SK-MEL-5 (cell line): Measurements from ENCODE around the gene PTGIS. TPM values are rescaled to one million over a fixed set of nuclear protein-coding genes. Genes with fewer than 3 reads are reported as not detected.

Experiments used
- DNase-seq: peaks from one replicate; pipeline ENCODE4 v3.0.0-alpha.2; 2016; ENCODE audit warnings: low read depth, low spot score
- in situ Hi-C: cut with HindIII; loops from 2 replicates; pipeline ENCODE4 v1.10.0; 2016; ENCODE audit warnings: low sequenced_read_pairs, high pct_unique_total_duplicates, low pct_unique_long_range_greater_than_20kb
- total RNA-seq: library from RNA; depleted of rRNA; stranded (reverse); fragments of >200 nt; shearing (Covaris generic); gene quantifications from 2 replicates; pipeline ENCODE4 v1.2.3, GENCODE V29; 2014

Gene PTGIS
- total RNA-seq, 1 experiment from 2014 or later, result 0.16 TPM

DNA sequence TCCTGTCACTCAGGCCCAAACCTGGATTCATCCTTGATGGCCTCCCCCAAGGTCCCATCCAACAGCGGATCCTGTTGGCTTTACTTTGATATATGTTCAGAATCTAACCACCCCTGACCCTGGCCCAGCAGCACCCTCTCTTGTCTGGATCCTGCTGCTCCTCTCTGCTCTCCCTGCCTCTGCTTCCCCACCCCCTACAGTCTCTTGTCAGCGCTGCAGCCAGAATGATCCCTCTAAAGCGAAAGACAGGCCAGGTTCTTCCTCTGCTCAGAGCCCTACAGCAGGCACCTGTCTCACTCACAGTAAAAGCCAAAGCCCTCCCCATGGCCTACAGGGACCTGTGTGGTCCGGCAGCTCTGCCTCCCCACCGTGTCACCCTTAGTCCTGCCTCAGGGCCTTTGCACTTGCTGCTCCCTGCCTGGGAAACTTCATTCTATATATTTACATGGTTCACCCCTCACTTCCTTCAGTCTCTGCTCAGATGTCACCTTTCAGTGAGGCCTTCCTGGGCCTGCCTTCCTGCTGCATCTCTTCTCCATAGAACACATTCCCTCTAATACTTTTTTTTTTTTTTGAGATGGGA is 48.1 kb downstream of the PTGIS start:
- no peak for DNase-seq
- in situ Hi-C loops, result no loop called here

DNA sequence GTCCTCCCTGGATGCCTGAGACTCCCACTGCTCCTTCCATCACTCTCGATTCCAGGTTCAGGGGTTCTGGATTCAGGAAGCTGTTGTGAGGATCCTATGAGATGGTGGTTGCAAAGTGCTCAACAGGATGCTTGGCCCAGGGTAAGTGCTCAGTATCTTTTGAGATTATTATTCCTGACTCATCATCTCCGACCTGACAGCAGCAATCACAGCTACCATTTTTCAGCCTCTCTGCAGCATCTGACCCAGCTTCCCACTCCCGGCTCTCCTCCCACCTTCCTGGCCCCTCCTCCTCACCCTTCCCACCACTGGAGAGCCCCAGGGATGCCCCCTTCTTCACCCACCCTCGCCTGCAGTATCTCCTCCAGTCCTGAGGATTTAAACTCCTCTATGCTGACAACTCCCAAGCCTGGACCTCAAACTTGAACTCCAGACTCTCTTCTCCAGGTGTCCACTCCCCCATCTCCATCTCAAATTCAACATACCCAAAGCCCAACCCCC is 48.7 kb downstream of the PTGIS start:
- DNase-seq, result no peak
- in situ Hi-C loops, result no loop called here

DNA sequence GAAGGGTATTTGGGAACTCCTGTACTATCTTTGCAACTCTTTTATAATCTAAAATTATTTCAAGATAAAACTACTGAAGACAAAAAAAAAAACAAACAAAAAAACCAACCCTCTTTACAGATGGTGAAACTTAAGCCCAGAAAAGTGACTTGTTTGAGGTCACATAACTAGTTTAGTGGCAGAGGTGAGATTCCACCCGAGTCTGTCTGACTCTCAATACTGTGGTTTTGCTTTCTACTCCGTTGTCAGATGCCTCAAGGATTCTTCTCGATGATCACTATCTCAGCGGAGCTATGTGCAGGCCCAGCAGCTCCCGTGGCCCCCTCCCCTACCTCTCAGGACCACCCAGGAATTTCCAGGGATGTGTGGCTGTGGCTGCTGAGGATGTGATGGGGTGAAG is 49.4 kb downstream of the PTGIS start:
- no peak for DNase-seq
- in situ Hi-C loops, result no loop called here

DNA sequence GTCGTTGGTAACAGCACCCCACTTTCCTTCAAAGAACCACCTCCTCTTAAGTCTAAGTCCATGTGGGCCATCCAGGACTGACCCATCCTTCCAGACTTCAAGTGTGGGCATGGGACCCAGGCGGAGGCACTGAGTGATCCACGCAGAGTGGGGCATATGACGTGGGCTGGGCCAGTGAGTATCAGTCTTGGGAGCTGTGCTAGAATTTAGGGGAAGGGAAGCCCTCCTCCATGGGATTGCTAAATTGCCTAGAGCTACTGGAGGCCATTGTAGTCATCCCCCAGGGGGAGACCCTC is 50.2 kb downstream of the PTGIS start:
- DNase-seq, result no peak
- in situ Hi-C loops, result no loop called here

DNA sequence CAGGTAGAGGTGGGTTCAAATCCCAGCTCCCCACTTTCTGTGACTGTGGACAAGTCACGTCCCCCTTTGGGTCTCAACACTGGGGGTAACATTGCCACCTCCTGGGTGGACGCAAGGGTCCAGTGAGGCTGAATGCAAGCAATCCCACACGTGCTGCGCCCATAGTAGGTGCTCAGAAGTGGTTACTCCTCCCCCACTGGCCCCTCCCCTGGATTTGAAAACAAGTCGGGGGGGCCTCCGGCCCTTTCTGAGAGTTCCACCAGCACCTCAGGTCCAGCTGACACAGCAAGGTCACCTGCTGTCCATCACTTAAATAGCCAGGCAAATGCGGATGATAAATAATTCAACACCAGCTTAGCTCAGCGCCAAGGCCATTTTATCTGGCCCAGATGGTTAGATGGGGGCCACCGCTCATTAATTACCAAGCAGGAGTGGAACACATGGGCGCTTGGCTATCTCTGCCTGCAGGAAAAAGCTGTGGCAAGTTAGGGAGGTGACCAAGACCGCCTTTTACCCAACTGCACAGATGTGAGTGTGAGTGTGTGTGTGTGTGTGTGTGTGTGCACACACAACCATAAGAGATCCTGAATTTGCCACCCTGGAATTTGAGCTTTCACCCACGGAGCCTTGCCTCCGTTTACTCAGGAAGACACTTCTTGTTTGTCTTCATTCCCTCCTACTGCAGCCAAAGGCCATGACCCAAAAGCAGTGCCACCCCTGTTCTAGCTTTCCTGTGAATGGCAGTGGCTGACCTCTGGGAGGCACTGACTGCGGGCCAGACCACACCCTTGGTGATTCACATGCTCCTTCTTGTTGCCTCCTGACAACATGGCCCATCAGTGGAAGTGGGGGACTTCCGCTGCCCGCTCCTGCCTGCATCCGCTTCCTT is 50.8 kb downstream of the PTGIS start:
- in situ Hi-C loops, result no loop called here
- no peak for DNase-seq

DNA sequence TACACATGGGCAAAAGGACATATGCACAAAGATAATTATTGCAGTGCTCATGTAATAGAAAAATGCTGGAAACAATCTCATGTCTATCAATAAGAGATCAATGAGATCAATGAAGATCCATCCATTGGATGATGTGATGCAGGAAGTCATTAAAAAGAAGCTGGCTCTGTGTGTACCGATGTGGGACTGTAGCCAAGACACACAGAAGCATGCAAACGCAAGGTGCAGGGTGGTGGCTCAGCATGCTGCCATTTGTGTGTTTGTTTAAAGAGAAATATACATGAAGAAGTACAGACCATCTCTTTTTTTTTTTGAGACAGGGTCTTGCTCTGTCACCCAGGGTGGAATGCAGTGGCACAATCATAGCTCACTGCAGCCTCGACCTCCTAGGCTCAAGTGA is 52.4 kb downstream of the PTGIS start:
- in situ Hi-C loops, result no loop called here
- DNase-seq, result no peak

DNA sequence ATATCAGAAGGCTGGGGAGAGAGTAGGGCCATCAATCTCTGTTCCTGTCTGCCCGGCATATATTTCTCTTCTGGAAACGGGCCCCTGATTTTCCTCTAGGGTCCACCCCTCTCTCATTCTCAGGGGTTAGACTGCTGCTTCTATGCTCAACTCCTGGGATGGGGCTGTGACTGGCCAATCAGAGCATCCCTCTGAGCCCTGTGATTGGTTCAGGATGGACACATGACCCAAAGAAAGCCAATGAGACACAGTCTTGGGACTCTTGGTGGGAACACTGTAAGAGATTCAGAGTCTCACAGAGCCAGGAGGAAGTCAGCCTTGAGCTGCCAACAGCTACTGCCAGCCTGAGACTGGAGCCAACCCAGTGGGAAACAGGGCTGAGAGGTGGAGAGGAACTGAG is 54.4 kb downstream of the PTGIS start:
- peak; percentile 26 for DNase-seq
- in situ Hi-C loops, result no loop called here

DNA sequence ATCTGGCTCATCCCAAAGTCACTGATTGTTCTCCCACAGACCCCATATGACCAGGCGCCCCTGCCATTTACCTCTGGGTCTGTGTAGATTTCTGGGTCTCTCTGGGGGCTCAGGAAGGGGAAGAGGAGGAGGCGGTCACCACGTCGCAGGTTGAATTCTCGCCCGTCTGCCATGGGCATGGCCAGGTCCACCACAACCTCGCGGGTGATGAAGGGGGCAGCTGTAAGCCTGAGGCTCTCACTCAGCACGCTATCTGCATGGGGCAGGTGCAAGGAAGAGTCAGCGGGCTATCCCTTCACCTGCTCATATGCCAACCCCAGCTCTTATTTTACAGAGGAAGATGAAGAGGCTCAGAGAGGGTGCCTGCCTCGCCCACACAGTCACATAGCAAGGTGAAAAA is 54.9 kb downstream of the PTGIS start:
- in situ Hi-C loops, result no loop called here
- DNase-seq, result no peak

DNA sequence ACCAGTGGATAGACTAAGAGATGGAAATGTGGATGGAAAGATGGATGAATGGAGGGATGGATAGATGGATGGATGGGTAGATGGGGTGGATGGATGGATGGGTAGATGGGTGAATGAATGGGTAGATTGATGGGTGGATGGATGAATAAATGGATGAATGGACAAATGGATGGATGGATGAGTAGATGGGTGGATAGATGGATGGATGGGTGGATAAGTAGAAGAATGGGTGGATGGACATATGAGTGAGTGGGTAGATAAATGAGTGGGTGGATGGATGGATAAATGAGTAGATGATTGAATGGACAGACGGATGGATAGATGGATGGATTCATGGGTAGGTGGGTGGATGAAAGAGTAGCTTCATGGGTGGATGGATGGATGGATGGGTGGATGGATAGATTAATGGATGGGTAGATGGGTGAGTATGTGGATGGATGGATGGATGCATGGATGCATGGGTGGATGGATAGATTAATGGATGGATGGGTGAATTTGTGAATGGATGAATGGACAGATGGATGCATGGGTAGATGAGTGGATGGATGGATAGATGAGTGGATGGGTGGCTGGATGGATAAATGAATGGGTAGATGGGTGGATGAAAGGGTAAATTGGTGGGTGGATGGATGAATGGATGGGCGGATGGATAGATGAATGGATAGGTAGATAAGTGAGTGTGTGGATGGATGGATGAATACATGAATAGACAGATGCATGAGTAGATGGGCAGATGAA is 56.0 kb downstream of the PTGIS start:
- in situ Hi-C loops, result no loop called here

DNA sequence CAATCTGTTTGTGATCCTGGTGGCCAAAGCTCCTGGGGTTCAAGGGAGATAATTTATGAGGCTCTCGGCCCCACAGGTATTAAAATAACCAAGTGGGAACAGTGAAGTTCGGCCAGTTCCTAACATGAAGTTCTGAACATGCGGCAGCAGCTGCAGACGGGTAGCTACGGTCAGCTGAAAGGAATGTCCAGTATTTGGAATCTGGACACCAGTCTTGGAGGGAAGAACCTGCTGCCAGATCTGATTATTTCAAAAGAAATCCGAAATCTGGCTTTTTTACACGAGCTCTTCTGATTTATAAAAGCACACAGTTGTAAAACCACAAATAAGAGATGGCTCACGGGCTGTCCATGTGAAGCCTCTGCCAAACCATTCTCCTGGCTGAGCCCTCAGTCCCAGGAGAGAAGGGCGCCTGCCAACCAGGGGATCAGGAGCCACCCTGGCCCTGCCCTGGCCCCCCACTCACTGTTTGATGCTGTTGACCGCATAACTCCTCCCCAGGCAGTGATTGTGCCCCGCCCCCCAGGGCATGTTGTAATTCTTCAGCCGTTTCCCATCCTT is 57.3 kb downstream of the PTGIS start:
- DNase-seq, result no peak
- in situ Hi-C loops, result no loop called here

More for the DNA sequence above, 56.0 kb downstream of the PTGIS start:
- DNase-seq, result no peak

DNA sequence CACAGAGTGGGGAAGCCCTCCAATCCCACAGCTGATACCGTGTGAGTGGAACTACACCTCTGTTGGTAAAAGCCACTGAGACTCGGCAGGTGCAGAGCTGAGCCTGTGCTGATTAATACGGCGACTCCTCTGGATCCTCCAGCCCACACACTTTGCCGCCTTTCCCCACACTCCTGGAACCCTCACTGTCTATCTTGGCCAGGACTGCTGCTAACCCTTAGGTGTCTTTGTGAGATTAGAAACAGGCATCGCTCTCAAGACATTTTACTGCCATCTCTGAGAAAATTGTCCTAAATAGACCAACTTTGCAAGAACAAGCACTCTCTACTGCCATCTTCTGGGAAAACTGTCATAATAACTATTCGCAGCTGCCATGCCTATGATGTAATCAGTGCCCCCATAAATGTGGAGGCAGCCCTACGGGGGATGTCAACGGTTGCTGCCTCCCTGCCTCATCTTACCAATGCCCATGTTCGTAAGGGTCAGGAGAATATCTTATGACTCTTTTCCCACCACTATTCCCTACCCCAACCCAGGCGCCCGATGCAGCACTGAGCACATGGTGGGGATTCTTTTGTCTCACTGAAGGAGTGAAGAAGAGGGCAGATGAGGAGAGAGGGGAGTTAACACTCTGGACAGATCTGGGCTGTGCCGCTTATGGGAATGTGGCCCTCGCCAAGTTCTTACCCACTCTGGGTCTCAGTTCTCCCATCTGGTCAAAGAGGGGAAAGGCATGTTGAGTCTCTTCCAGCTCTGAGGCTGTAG is 59.3 kb downstream of the PTGIS start:
- DNase-seq, result peak; percentile 70

DNA sequence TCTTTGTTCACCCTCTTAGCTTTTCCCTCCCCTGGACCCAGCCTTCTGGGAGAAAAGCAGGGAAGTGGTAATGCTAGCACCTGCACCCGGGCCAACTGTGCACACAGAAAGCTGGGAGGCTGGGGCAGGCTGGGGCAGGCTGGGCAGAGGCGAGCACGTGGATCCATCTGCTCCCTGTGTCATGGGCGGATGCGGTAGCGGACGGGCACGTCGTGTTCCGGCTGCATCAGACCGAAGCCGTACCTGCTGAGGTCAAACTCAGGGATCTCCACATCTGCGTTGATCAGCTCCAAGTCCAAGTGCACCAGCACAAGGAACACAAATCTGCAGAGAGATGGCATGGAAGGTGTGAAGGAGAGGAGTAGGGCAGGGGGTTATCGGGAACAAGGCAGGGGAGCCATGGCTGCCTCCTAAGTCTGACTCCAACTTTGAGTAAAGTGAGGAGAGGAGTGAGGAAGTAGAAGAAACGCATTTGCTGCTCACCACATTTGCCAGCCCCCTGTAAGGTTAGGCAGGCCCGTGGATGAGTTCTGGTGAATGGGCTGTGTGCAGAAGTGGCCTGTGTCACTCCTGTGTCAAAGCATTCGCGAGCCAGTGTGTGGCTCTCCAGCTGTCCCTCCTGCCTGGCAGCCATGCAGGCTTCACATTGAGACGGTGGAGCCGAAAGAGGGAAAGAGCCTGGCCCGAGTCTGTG is 60.0 kb downstream of the PTGIS start:
- in situ Hi-C loops, result no loop called here
- DNase-seq, result no peak

More for the DNA sequence above, 59.3 kb downstream of the PTGIS start:
- in situ Hi-C loops, result no loop called here

DNA sequence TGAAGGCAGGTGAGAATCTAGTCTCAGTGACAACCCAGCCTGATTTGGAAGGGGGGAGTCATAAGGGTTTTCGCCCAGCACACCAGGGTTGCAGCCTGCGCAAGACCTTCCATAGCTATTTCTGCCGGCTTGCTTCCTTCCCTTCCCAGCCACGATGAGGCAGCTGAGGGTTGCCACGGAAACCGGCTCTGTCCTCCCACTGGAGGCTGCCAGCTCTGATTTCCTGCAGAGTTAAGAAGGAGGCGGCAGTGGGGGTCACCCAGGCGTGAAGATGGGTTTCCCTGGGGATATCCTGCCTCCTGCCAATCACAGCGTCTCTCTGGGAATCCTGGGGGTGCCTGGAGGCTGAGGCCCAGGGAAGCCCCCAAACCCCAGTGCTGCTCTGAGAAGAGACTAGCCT is 62.4 kb downstream of the PTGIS start:
- in situ Hi-C loops, result no loop called here
- no peak for DNase-seq

DNA sequence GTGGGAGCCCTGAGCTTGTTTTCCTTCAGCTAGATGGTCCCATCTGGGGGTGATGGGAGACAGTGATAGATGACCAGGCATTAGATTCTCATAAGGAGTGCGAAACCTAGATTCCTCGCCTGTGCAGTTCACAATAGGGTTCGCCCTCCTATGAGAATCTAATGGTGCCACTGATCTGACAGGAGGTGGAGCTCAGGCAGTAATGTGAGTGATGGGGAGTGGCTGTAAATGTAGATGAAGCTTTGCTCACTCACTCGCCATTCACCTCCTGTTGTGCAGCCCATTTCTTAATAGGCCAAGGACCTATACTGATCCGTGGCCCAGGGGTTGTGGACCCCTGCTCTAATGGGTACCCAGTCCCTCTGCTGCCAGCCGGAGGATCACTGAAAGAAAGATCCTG is 64.8 kb downstream of the PTGIS start:
- in situ Hi-C loops, result no loop called here
- no peak for DNase-seq

DNA sequence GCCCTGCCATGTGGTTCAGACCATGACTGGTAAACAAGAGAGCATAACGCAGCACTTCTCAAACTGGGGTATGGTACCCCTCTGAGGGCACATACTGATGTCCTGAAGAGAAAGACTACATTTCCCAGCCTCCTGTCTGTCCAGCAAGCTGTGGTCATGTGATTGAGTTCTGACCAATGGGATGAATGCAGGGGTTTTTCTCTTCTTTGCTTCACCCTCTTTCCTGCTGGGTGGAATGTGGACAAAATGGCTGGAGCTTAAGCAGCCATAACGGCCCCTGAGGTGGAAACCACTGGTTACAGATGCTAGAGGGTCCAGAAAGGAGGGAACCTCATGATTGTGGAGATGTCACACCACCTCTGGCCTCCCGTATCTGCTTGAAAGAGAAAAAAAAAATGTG is 66.0 kb downstream of the PTGIS start:
- peak; percentile 65 for DNase-seq

DNA sequence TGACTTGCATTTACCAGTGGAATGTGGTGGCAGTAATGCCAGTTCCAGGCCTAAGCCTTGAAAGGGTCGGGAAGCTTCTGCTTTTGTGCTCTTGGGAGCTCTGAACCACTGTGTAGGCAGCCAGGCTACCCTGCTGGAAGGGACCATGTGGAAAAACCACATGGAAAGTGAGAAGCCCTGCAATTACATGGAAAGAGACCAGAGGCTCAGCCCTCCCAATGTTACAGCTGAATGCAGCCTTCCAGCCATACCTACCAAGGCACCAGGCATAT is 70.6 kb downstream of the PTGIS start:
- in situ Hi-C loops, result loop anchor here (10.0 kb wide), 1 partner anchor 173 kb away; no protein-coding TSS in a partner anchor
- DNase-seq, result no peak

More for the DNA sequence above, 66.0 kb downstream of the PTGIS start:
- in situ Hi-C loops, result no loop called here
